ENCODE measurements around the gene SORBS1. TPM values are rescaled to one million over a fixed set of nuclear protein-coding genes. Genes with fewer than 3 reads are reported as not detected.

The SORBS1 gene
- total RNA-seq, 4 donors from 2014 or later, result 23.3 to 359 (median 72.2) TPM

- TF ChIP-seq, protein P1, sequence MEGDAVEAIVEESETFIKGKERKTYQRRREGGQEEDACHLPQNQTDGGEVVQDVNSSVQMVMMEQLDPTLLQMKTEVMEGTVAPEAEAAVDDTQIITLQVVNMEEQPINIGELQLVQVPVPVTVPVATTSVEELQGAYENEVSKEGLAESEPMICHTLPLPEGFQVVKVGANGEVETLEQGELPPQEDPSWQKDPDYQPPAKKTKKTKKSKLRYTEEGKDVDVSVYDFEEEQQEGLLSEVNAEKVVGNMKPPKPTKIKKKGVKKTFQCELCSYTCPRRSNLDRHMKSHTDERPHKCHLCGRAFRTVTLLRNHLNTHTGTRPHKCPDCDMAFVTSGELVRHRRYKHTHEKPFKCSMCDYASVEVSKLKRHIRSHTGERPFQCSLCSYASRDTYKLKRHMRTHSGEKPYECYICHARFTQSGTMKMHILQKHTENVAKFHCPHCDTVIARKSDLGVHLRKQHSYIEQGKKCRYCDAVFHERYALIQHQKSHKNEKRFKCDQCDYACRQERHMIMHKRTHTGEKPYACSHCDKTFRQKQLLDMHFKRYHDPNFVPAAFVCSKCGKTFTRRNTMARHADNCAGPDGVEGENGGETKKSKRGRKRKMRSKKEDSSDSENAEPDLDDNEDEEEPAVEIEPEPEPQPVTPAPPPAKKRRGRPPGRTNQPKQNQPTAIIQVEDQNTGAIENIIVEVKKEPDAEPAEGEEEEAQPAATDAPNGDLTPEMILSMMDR (IDR thresholded peaks at IDR 0.05), result no peak
- no peak for TF ChIP-seq POLR2A (IDR thresholded peaks at IDR 0.05)
- intact Hi-C loops (cut with DNase I), result no loop called here
- 76 to 77% methylated on average over 10 of the region's 10 CpGs for WGBS, 2 donors
- DNase-seq, result no peak
- Histone ChIP-seq H3K4me3 (no peak overlapping the region), H3K9me3 (no peaks in the 10 kb centered on the region), H3K27me3 (no peaks in the 10 kb centered on the region), H3K4me1 (peaks cover 6 to 43% (median 17%) of the 10 kb centered on the region in 3 donors), H3K36me3 (no peaks in the 10 kb centered on the region), H3K27ac (no peak overlapping the region)
Observed at GRCh38 chr10:95305606-95306317, 255.4 kb downstream of the SORBS1 start.

DNA sequence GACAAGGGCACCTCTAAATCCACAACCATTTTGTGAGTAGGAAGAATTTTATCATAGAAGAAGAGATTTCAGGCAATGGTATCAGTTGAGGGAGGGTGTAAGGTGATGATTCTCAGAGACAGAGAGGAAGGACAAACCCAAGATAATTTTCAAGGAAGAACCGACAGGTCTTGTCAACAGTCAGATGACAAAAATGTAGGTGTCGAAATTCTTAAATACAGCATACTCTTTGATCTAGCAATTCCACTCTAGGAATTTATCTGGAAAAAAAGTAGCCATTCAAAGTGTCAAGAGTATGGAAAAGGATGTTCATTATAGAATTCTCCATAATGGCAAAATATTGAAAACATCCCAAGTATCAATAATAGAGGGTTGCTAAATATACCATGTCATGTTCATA, 256.2 kb downstream of the SORBS1 start:
- Histone ChIP-seq H3K36me3 (no peaks in the 10 kb centered on the region), H3K27ac (no peak overlapping the region), H3K4me3 (no peak overlapping the region), H3K27me3 (no peaks in the 10 kb centered on the region), H3K9me3 (no peaks in the 10 kb centered on the region), H3K4me1 (peaks cover 6 to 35% (median 17%) of the 10 kb centered on the region in 3 donors)
- no peak for TF ChIP-seq POLR2A (IDR thresholded peaks at IDR 0.05)
- TF ChIP-seq, protein P1 (IDR thresholded peaks at IDR 0.05), result no peak
- DNase-seq, result no peak
- intact Hi-C loops (cut with DNase I), result no loop called here
- 74 to 78% methylated on average over 2 of the region's 2 CpGs for WGBS, 2 donors

DNA sequence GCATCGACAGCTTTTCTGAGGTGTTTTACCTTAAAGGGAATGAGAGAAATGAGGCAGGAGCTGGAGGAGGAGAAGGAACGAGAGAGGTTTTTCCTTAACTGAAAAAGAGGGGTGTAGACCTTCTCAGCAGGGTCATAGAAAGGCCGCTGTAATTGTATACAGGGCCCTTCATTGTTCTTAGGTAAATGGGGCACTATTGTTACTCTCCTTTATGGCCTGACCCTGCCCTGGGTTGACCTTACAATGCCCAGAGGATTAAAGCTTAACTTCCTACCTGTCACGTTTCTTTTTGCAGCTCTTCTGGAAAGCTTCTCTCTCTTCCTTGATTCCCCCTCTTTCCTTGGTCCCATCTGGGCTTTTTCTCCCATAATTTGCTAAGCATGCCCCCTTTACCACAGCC, 256.7 kb downstream of the SORBS1 start:
- intact Hi-C loops (cut with DNase I), result no loop called here
- Histone ChIP-seq H3K4me3 (no peak overlapping the region), H3K4me1 (peaks cover 6 to 30% (median 14%) of the 10 kb centered on the region in 3 donors), H3K9me3 (no peaks in the 10 kb centered on the region), H3K36me3 (no peaks in the 10 kb centered on the region), H3K27me3 (no peaks in the 10 kb centered on the region), H3K27ac (no peak overlapping the region)
- 78 to 83% methylated on average over 4 of the region's 4 CpGs for WGBS, 2 donors
- no peak for DNase-seq
- TF ChIP-seq, protein P1 (IDR thresholded peaks at IDR 0.05), result no peak
- TF ChIP-seq POLR2A (IDR thresholded peaks at IDR 0.05), result no peak

DNA sequence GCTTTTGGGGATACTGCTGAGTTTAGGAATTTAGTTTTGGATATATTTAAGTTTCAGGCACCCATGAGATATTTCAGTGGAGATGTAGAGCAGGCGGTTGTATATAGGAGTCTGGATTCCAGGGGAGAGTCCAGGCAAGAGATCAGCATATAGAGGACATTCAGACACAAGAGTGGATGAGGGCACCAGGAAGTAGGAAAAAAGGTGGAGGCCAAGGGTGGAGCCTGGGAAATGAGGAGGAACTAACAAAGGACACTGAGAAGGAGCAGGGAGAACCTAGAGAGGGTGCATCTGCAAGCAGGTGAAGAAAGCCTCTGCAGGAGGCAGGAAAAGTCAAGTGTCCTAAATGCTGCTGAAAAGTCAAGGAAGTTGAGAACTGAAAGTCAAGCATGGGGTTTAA, 257.2 kb downstream of the SORBS1 start:
- no peak for TF ChIP-seq POLR2A (IDR thresholded peaks at IDR 0.05)
- 86 to 100% methylated on average over 1 of the region's 1 CpG for WGBS, 2 donors

DNA sequence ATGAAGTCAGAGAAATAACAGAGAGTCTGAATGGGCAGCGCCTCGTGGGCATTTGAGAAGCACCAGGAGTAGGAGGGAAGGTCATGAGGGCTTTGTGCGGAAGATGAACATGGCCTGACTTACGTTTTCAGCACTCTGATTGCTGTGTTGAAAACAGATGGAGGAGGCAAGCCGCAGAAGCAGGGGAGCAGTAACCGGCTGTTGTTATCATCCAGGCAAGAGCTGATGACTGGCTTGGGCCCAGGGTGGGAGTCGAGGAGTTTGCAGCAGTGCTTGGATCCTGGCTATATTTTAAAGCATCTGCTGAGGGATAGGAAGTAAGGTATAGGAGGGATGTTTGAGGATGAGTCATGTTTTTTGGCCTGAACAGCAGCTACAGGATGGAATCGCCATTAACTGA, 257.6 kb downstream of the SORBS1 start:
- TF ChIP-seq, protein P1 (IDR thresholded peaks at IDR 0.05), result no peak
- no peak for TF ChIP-seq POLR2A (IDR thresholded peaks at IDR 0.05)
- Histone ChIP-seq H3K27ac (no peak overlapping the region), H3K27me3 (no peaks in the 10 kb centered on the region), H3K4me3 (no peak overlapping the region), H3K36me3 (no peaks in the 10 kb centered on the region), H3K9me3 (no peaks in the 10 kb centered on the region), H3K4me1 (peaks cover 0 to 21% (median 5%) of the 10 kb centered on the region in 3 donors)
- DNase-seq, result no peak
- whole genome bisulfite sequencing, 2 donors, result 70 to 86% methylated on average over 8 of the region's 8 CpGs
- intact Hi-C loops (cut with DNase I), result no loop called here

More for the DNA sequence above, 257.2 kb downstream of the SORBS1 start:
- Histone ChIP-seq H3K4me1 (peaks cover under 1 to 25% (median 9%) of the 10 kb centered on the region in 3 donors), H3K27me3 (no peaks in the 10 kb centered on the region), H3K9me3 (no peaks in the 10 kb centered on the region), H3K36me3 (no peaks in the 10 kb centered on the region), H3K27ac (no peak overlapping the region), H3K4me3 (no peak overlapping the region)
- intact Hi-C loops (cut with DNase I), result no loop called here
- DNase-seq, result no peak
